ENCODE results near the gene TRAPPC12. TPM values are rescaled to one million over a fixed set of nuclear protein-coding genes. Genes with fewer than 3 reads are reported as not detected.

The TRAPPC12 gene
- total RNA-seq, 2 donors from 2014 or later, result 85.4 to 86.0 TPM

DNA sequence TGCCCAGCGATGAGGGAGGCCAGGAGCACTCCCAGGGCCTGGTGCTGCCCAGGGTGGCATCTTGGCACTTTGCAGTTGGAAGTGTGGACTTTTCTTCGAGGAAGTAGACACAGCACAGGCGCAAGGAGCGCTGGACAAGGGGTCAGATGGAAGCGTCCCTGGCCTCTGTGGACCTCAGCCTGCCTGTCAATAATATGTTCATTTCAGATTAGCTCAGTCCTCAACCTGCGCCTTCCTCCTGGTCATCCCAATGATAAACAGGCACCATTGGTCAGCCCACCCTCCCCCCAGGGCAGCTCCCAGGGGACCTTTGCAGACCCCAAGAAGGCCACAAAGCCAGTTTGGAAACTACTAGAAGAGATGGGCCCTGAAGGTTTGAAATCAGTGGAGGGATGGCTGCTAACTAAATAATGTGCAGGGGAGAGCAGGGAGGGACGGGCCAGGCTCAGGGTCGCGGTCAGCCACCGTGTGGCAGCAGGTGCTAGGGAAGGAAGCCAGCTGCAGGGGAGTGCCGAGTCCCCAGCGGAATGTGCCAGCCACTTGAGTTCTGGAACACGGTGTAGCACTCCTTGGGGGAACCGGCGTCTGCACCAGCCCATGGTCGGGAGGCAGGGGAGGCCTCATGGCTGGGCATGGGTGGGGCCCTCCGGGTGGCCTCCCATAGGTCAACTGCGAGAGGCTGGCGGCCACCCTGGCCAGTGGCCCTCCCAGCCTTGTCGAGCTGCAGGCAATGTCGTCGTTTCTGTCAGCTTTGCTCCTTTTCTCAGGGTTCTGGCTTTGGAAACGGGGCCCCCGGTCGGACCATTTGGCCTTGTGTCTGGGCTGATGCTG lies 79.9 kb downstream of the TRAPPC12 start:
- DNase-seq (no peak), ATAC-seq (replicated peaks in 1 of 2) (no peak)
- Mint-ChIP-seq H3K27ac (no peak overlapping the region), H3K4me1 (ENCODE audit: low read depth) (peaks cover 16% of the 10 kb centered on the region), H3K9me3 (no peaks in the 10 kb centered on the region), H3K4me3 (no peak overlapping the region), H3K27me3 (ENCODE audit: low read depth) (no peaks in the 10 kb centered on the region), H3K36me3 (ENCODE audit: insufficient read depth in 2 of 2) (peaks cover 2 to 10% of the 10 kb centered on the region in 2 donors)

DNA sequence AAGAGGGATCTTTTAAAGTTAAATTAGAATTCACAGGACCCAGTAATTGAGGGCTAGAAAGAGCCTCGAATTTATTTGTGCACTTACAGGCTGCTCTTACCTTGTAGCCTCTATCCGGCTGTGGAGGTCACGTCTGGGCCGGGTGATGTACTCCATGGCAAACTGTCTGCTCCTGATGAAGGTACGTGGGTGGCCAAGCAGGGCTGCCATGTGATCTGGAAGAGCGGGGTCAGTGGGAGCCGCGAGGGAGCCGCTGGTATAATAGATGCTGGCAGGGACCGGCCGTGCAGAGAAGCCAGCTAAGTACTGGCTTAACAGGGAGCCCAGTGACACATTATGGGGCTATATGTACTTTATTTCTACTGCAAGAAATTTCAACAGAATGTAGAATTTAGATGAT lies 80.7 kb downstream of the TRAPPC12 start:
- H3K9me3 Mint-ChIP-seq, result no peaks in the 10 kb centered on the region
- H3K27ac Mint-ChIP-seq, result no peak overlapping the region
- H3K36me3 Mint-ChIP-seq (ENCODE audit: insufficient read depth in 2 of 2), result peaks cover 2 to 10% of the 10 kb centered on the region in 2 donors
- H3K27me3 Mint-ChIP-seq (ENCODE audit: low read depth), result no peaks in the 10 kb centered on the region
- no peak overlapping the region for H3K4me3 Mint-ChIP-seq
- ATAC-seq (replicated peaks in 1 of 2) (no peak), DNase-seq (no peak)
- H3K4me1 Mint-ChIP-seq (ENCODE audit: low read depth), result peaks cover 16% of the 10 kb centered on the region

DNA sequence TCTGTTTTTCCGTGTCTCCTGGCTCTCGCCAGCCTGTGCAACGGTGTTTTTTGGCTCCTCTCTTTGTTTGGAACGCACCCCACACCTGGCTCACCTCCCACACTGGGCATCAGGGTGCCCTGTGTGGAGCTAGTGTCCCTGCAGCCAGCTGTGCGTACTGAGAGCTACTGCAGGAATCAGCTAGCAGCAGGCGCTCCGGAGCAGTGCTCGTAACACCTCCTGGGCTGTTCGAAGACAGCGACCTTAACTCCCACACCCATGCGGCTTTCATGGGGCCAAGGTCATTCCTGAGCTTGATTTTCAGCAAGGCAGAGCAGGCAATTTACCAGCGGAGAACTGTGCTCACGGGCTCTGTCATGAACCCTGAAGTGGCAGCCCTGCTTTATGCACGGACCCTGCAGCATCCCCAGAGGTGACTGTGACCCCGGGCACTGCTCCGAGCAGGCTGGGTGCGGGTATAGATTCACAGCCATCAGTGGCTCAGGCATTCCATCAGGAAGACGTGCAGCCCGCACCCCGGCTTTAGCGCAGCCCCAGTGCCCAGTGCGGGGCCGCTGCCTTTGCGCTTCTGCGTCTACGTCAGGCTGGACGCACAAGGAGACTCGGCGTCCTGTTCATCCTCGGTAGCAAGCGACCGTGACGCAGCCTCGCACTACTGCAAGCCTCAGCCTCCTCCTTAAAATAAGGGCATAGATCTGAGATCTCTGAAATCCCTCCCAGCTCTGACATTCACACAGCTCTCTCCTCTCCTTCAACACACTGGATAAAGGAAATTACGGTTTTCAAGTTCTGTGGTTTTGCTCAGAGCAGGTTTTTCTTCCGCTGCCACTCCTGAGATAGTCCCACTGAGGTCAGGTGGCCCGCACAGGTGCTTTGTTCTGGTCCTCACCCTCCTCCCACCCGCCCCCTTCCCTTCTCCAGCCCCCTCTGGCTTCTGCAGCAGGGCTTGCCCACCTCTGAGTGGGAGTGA lies 81.6 kb downstream of the TRAPPC12 start:
- Mint-ChIP-seq H3K4me1 (ENCODE audit: low read depth) (peaks cover 16% of the 10 kb centered on the region), H3K9me3 (no peaks in the 10 kb centered on the region), H3K4me3 (no peak overlapping the region), H3K27me3 (ENCODE audit: low read depth) (no peaks in the 10 kb centered on the region), H3K27ac (no peak overlapping the region), H3K36me3 (ENCODE audit: insufficient read depth in 2 of 2) (peaks cover 2 to 8% of the 10 kb centered on the region in 2 donors)
- ATAC-seq (replicated peaks in 1 of 2), result peak in 1 of 2 donors; percentile 20
- DNase-seq, result no peak

DNA sequence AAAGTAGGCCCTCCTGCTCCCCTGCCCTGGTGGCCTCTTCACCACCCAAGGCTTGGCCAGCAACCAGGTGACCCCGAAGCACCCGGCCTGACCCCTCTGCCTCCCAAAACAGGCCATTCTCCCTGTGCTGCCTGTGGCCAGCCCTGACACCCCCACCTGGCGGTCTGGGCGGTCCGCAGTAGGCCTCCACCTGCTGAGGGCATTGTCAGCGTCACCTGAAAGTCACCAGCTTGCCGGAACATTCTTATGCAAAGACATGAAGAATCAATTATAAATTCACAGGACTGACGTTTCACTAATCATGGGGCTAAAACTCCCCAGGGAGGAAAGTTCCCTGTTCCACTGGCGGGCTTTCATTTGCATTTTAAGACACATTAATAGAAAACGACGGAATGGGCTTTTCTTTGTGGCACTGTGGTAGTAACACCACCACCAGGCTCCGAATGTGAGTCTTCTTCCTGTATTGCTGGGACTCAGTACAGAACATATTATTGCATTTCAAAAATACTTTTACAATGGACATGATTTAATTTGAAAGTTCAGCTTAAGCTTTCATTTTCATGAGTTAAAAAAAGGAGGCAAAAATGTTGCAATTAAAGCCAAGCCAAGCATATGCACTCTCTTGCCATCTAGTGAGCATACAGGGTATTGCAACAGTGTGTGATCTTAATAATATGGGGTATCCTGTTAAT lies 82.5 kb downstream of the TRAPPC12 start:
- ATAC-seq (replicated peaks in 1 of 2), result peak; percentile 29 to 37
- Mint-ChIP-seq H3K9me3 (no peaks in the 10 kb centered on the region), H3K4me1 (ENCODE audit: low read depth) (peaks cover 16% of the 10 kb centered on the region), H3K36me3 (ENCODE audit: insufficient read depth in 2 of 2) (peaks cover 2 to 6% of the 10 kb centered on the region in 2 donors), H3K27me3 (ENCODE audit: low read depth) (no peaks in the 10 kb centered on the region), H3K27ac (peak overlapping the region; percentile 90), H3K4me3 (peak overlapping the region in 1 of 2 donors; percentile 47)
- DNase-seq, result peak; percentile 27 to 48

DNA sequence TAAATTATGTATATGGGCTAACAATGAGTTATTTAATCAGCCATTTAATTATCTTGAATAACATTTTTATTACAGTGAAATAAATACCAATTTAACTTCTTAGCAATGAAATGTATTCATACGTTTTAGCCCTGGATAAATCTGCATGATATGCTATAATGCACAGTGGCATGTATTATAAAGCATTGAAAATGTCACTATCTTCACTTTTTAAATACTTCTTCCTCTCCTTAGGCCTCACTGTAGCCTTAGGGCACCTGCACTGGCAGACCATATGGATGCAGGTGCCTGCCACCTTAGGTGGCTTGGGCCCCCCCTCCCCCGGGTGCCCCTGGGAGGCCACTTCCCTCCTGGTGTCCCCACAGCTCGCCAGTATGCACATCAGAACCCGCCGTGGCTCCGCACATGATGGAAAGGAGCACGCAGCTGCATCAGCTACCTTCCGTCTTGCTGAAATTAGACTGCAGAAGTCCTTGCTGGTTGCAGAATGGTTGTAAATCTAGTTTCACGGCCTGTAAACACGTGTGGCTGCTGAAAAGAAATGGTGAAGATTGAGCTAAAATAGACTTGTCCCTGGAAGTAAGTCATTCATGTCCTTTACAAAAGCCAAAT lies 83.1 kb downstream of the TRAPPC12 start:
- H3K9me3 Mint-ChIP-seq, result no peaks in the 10 kb centered on the region
- no peak overlapping the region for H3K27ac Mint-ChIP-seq
- DNase-seq (no peak), ATAC-seq (replicated peaks in 1 of 2) (no peak)
- no peak overlapping the region for H3K4me3 Mint-ChIP-seq
- peaks cover 2 to 6% of the 10 kb centered on the region in 2 donors for H3K36me3 Mint-ChIP-seq (ENCODE audit: insufficient read depth in 2 of 2)
- H3K4me1 Mint-ChIP-seq (ENCODE audit: low read depth), result peaks cover 16% of the 10 kb centered on the region
- H3K27me3 Mint-ChIP-seq (ENCODE audit: low read depth), result no peaks in the 10 kb centered on the region

- Mint-ChIP-seq H3K27ac (no peak overlapping the region), H3K4me3 (no peak overlapping the region), H3K4me1 (ENCODE audit: low read depth) (peaks cover 16% of the 10 kb centered on the region), H3K36me3 (ENCODE audit: insufficient read depth in 2 of 2) (peaks cover 1 to 12% of the 10 kb centered on the region in 2 donors), H3K9me3 (no peaks in the 10 kb centered on the region), H3K27me3 (ENCODE audit: low read depth) (no peaks in the 10 kb centered on the region)
- ATAC-seq (replicated peaks in 1 of 2) (no peak), DNase-seq (no peak)
Observed at GRCh38 chr2:3463186-3463835, 83.8 kb downstream of the TRAPPC12 start.

- Mint-ChIP-seq H3K4me3 (no peak overlapping the region), H3K9me3 (no peaks in the 10 kb centered on the region), H3K27ac (no peak overlapping the region), H3K27me3 (ENCODE audit: low read depth) (no peaks in the 10 kb centered on the region), H3K4me1 (ENCODE audit: low read depth) (peaks cover 16% of the 10 kb centered on the region), H3K36me3 (ENCODE audit: insufficient read depth in 2 of 2) (peaks cover 0 to 10% of the 10 kb centered on the region in 2 donors)
- ATAC-seq (replicated peaks in 1 of 2) (no peak), DNase-seq (no peak)
Observed at GRCh38 chr2:3463944-3464343, 84.5 kb downstream of the TRAPPC12 start.

GRCh38 chr2:3464401-3465005 lies 85.0 kb downstream of the TRAPPC12 start:
- Mint-ChIP-seq H3K4me1 (ENCODE audit: low read depth) (peaks cover 16% of the 10 kb centered on the region), H3K27me3 (ENCODE audit: low read depth) (no peaks in the 10 kb centered on the region), H3K27ac (no peak overlapping the region), H3K36me3 (ENCODE audit: insufficient read depth in 2 of 2) (peaks cover 0 to 10% of the 10 kb centered on the region in 2 donors), H3K9me3 (no peaks in the 10 kb centered on the region), H3K4me3 (no peak overlapping the region)
- ATAC-seq (replicated peaks in 1 of 2) (no peak), DNase-seq (no peak)

- Mint-ChIP-seq H3K27ac (no peak overlapping the region), H3K4me3 (no peak overlapping the region), H3K9me3 (no peaks in the 10 kb centered on the region), H3K27me3 (ENCODE audit: low read depth) (no peaks in the 10 kb centered on the region), H3K36me3 (ENCODE audit: insufficient read depth in 2 of 2) (peaks cover 0 to 11% of the 10 kb centered on the region in 2 donors), H3K4me1 (ENCODE audit: low read depth) (peaks cover 16% of the 10 kb centered on the region)
- DNase-seq (no peak), ATAC-seq (replicated peaks in 1 of 2) (no peak)
Observed at GRCh38 chr2:3465328-3465727, 85.8 kb downstream of the TRAPPC12 start.

GRCh38 chr2:3465844-3466481 lies 86.5 kb downstream of the TRAPPC12 start:
- H3K27me3 Mint-ChIP-seq (ENCODE audit: low read depth), result no peaks in the 10 kb centered on the region
- H3K4me3 Mint-ChIP-seq, result no peak overlapping the region
- H3K36me3 Mint-ChIP-seq (ENCODE audit: insufficient read depth in 2 of 2), result peaks cover 0 to 11% of the 10 kb centered on the region in 2 donors
- H3K27ac Mint-ChIP-seq, result no peak overlapping the region
- H3K9me3 Mint-ChIP-seq, result no peaks in the 10 kb centered on the region
- no peak for ATAC-seq (replicated peaks in 1 of 2)
- no peak for DNase-seq
- H3K4me1 Mint-ChIP-seq (ENCODE audit: low read depth), result peaks cover 12% of the 10 kb centered on the region

DNA sequence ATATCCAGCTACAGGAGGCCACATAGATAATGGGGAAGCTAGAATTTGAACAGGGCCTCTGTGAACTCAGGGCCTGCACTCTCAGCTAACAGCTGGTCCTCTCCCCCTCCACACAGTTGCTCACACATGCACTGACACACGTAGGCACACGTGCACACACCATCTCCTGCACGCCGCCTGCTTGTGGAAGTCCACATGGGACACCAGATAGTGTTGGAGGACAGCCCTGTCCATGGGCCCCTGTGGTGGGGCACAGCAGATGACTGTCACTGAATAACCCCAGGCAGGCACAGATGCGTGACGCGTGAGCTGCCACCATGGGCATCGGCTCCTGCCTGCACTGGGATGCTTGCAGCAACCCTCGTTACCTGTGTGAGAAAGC lies 87.0 kb downstream of the TRAPPC12 start:
- no peak overlapping the region for H3K27ac Mint-ChIP-seq
- H3K4me3 Mint-ChIP-seq, result no peak overlapping the region
- H3K9me3 Mint-ChIP-seq, result no peaks in the 10 kb centered on the region
- no peak for ATAC-seq (replicated peaks in 1 of 2)
- H3K4me1 Mint-ChIP-seq (ENCODE audit: low read depth), result peaks cover 7% of the 10 kb centered on the region
- DNase-seq, result no peak
- no peaks in the 10 kb centered on the region for H3K27me3 Mint-ChIP-seq (ENCODE audit: low read depth)
- peaks cover 0 to 11% of the 10 kb centered on the region in 2 donors for H3K36me3 Mint-ChIP-seq (ENCODE audit: insufficient read depth in 2 of 2)
